ENCODE measurements around the gene PBX1.

The PBX1 gene

GRCh38 chr1:164840936-164841335 lies 282.0 kb downstream of the PBX1 start:
- peaks cover 7% of the 10 kb centered on the region for H3K4me1 ChIP-seq (ENCODE audit: control insufficient read depth, low read depth, low read length)
- H3K27ac ChIP-seq (ENCODE audit: low read length) = no peak overlapping the region
- H3K36me3 ChIP-seq (ENCODE audit: control insufficient read depth, low read depth, low read length) = peaks cover 9% of the 10 kb centered on the region

GRCh38 chr1:164841702-164842465 lies 282.9 kb downstream of the PBX1 start:
- no peaks in the 10 kb centered on the region for H3K27me3 ChIP-seq (ENCODE audit: control insufficient read depth, insufficient read depth, low read length)
- no peak overlapping the region for H3K27ac ChIP-seq (ENCODE audit: low read length)
- peaks cover 16% of the 10 kb centered on the region for H3K36me3 ChIP-seq (ENCODE audit: control insufficient read depth, low read depth, low read length)
- peaks cover 7% of the 10 kb centered on the region for H3K4me1 ChIP-seq (ENCODE audit: control insufficient read depth, low read depth, low read length)
- no peak overlapping the region for H3K9ac ChIP-seq (ENCODE audit: low read length)
- no peak overlapping the region for H3K4me3 ChIP-seq (ENCODE audit: low read length)
- H3K9me3 ChIP-seq (ENCODE audit: control insufficient read depth, low read depth, low read length) = no peaks in the 10 kb centered on the region

More at GRCh38 chr1:164840936-164841335, 282.0 kb downstream of the PBX1 start:
- no peak overlapping the region for H3K4me3 ChIP-seq (ENCODE audit: low read length)
- H3K27me3 ChIP-seq (ENCODE audit: control insufficient read depth, insufficient read depth, low read length) = no peaks in the 10 kb centered on the region
- H3K9ac ChIP-seq (ENCODE audit: low read length) = no peak overlapping the region
- H3K9me3 ChIP-seq (ENCODE audit: control insufficient read depth, low read depth, low read length) = no peaks in the 10 kb centered on the region

GRCh38 chr1:164842870-164843269 lies 283.9 kb downstream of the PBX1 start:
- H3K4me1 ChIP-seq (ENCODE audit: control insufficient read depth, low read depth, low read length) = peaks cover 7% of the 10 kb centered on the region
- H3K9ac ChIP-seq (ENCODE audit: low read length) = no peak overlapping the region
- no peaks in the 10 kb centered on the region for H3K9me3 ChIP-seq (ENCODE audit: control insufficient read depth, low read depth, low read length)
- peaks cover 24% of the 10 kb centered on the region for H3K36me3 ChIP-seq (ENCODE audit: control insufficient read depth, low read depth, low read length)
- no peaks in the 10 kb centered on the region for H3K27me3 ChIP-seq (ENCODE audit: control insufficient read depth, insufficient read depth, low read length)
- no peak overlapping the region for H3K4me3 ChIP-seq (ENCODE audit: low read length)
- no peak overlapping the region for H3K27ac ChIP-seq (ENCODE audit: low read length)

- no peaks in the 10 kb centered on the region for H3K9me3 ChIP-seq (ENCODE audit: control insufficient read depth, low read depth, low read length)
- H3K4me3 ChIP-seq (ENCODE audit: low read length) = no peak overlapping the region
- H3K9ac ChIP-seq (ENCODE audit: low read length) = no peak overlapping the region
- H3K27me3 ChIP-seq (ENCODE audit: control insufficient read depth, insufficient read depth, low read length) = no peaks in the 10 kb centered on the region
- H3K36me3 ChIP-seq (ENCODE audit: control insufficient read depth, low read depth, low read length) = peaks cover 29% of the 10 kb centered on the region
- no peak overlapping the region for H3K27ac ChIP-seq (ENCODE audit: low read length)
- H3K4me1 ChIP-seq (ENCODE audit: control insufficient read depth, low read depth, low read length) = peaks cover 7% of the 10 kb centered on the region
These were observed 284.9 kb downstream of the PBX1 start for GRCh38 chr1:164843743-164844500.

GRCh38 chr1:164846731-164847691 lies 288.0 kb downstream of the PBX1 start:
- no peaks in the 10 kb centered on the region for H3K9me3 ChIP-seq (ENCODE audit: control insufficient read depth, low read depth, low read length)
- H3K36me3 ChIP-seq (ENCODE audit: control insufficient read depth, low read depth, low read length) = peaks cover 34% of the 10 kb centered on the region
- H3K9ac ChIP-seq (ENCODE audit: low read length) = no peak overlapping the region
- H3K27ac ChIP-seq (ENCODE audit: low read length) = no peak overlapping the region
- no peak overlapping the region for H3K4me3 ChIP-seq (ENCODE audit: low read length)
- H3K27me3 ChIP-seq (ENCODE audit: control insufficient read depth, insufficient read depth, low read length) = no peaks in the 10 kb centered on the region
- peaks cover 4% of the 10 kb centered on the region for H3K4me1 ChIP-seq (ENCODE audit: control insufficient read depth, low read depth, low read length)

GRCh38 chr1:164853146-164853545 lies 294.2 kb downstream of the PBX1 start:
- Histone ChIP-seq H3K27ac (ENCODE audit: low read length) (no peak overlapping the region), H3K4me1 (ENCODE audit: control insufficient read depth, low read depth, low read length) (no peaks in the 10 kb centered on the region), H3K4me3 (ENCODE audit: low read length) (no peak overlapping the region), H3K9ac (ENCODE audit: low read length) (no peak overlapping the region), H3K9me3 (ENCODE audit: control insufficient read depth, low read depth, low read length) (no peaks in the 10 kb centered on the region), H3K36me3 (ENCODE audit: control insufficient read depth, low read depth, low read length) (peaks cover 9% of the 10 kb centered on the region), H3K27me3 (ENCODE audit: control insufficient read depth, insufficient read depth, low read length) (no peaks in the 10 kb centered on the region)

- no peaks in the 10 kb centered on the region for H3K27me3 ChIP-seq (ENCODE audit: control insufficient read depth, insufficient read depth, low read length)
- H3K27ac ChIP-seq (ENCODE audit: low read length) = no peak overlapping the region
- H3K9ac ChIP-seq (ENCODE audit: low read length) = no peak overlapping the region
- H3K36me3 ChIP-seq (ENCODE audit: control insufficient read depth, low read depth, low read length) = no peaks in the 10 kb centered on the region
- no peaks in the 10 kb centered on the region for H3K9me3 ChIP-seq (ENCODE audit: control insufficient read depth, low read depth, low read length)
- H3K4me1 ChIP-seq (ENCODE audit: control insufficient read depth, low read depth, low read length) = no peaks in the 10 kb centered on the region
- no peak overlapping the region for H3K4me3 ChIP-seq (ENCODE audit: low read length)
These were observed 296.8 kb downstream of the PBX1 start for GRCh38 chr1:164855716-164856329.

- no peak overlapping the region for H3K9ac ChIP-seq (ENCODE audit: low read length)
- no peak overlapping the region for H3K4me3 ChIP-seq (ENCODE audit: low read length)
- no peaks in the 10 kb centered on the region for H3K9me3 ChIP-seq (ENCODE audit: control insufficient read depth, low read depth, low read length)
- H3K4me1 ChIP-seq (ENCODE audit: control insufficient read depth, low read depth, low read length) = no peaks in the 10 kb centered on the region
- no peaks in the 10 kb centered on the region for H3K27me3 ChIP-seq (ENCODE audit: control insufficient read depth, insufficient read depth, low read length)
- no peaks in the 10 kb centered on the region for H3K36me3 ChIP-seq (ENCODE audit: control insufficient read depth, low read depth, low read length)
- no peak overlapping the region for H3K27ac ChIP-seq (ENCODE audit: low read length)
These were observed 297.4 kb downstream of the PBX1 start for GRCh38 chr1:164856381-164856780.

GRCh38 chr1:164857439-164857838 lies 298.5 kb downstream of the PBX1 start:
- no peaks in the 10 kb centered on the region for H3K4me1 ChIP-seq (ENCODE audit: control insufficient read depth, low read depth, low read length)
- no peak overlapping the region for H3K4me3 ChIP-seq (ENCODE audit: low read length)
- H3K27me3 ChIP-seq (ENCODE audit: control insufficient read depth, insufficient read depth, low read length) = no peaks in the 10 kb centered on the region
- no peaks in the 10 kb centered on the region for H3K9me3 ChIP-seq (ENCODE audit: control insufficient read depth, low read depth, low read length)
- no peaks in the 10 kb centered on the region for H3K36me3 ChIP-seq (ENCODE audit: control insufficient read depth, low read depth, low read length)
- H3K9ac ChIP-seq (ENCODE audit: low read length) = no peak overlapping the region
- no peak overlapping the region for H3K27ac ChIP-seq (ENCODE audit: low read length)

GRCh38 chr1:164858096-164858632 lies 299.2 kb downstream of the PBX1 start:
- Histone ChIP-seq H3K9me3 (ENCODE audit: control insufficient read depth, low read depth, low read length) (no peaks in the 10 kb centered on the region), H3K9ac (ENCODE audit: low read length) (no peak overlapping the region), H3K4me1 (ENCODE audit: control insufficient read depth, low read depth, low read length) (peaks cover 4% of the 10 kb centered on the region), H3K27ac (ENCODE audit: low read length) (no peak overlapping the region), H3K4me3 (ENCODE audit: low read length) (no peak overlapping the region), H3K27me3 (ENCODE audit: control insufficient read depth, insufficient read depth, low read length) (no peaks in the 10 kb centered on the region), H3K36me3 (ENCODE audit: control insufficient read depth, low read depth, low read length) (no peaks in the 10 kb centered on the region)

Data from iPS-18a (cell line).